Stimulated activated naive B cell treated with anti-CD40 and anti-IgM and Interleukin-4, amounts not matched to agents 10 μg/mL and 1 μg/mL and 100 μg/mL, for 72 hours (primary cell): ENCODE measurements around the gene GDI1.

Experiments
- ATAC-seq, 2 donors: fragments of 150-1000 bp; cut with Tn5 transposase; replicated peaks; 2 replicates each; pipeline ENCODE4 v1.10.0; 2021; ENCODE audit warnings: moderate library complexity in 1 of 2
- DNase-seq: peaks from one replicate; pipeline ENCODE4 v3.0.0; 2021
- H3K27ac Mint-ChIP-seq: one replicate; pipeline ENCODE4 v1.8.0; 2022; ENCODE audit warnings: mild to moderate bottlenecking, mixed read lengths
- H3K27me3 Mint-ChIP-seq, 2 donors: one replicate each; pipeline ENCODE4 v1.8.0; 2022; ENCODE audit warnings: mixed read lengths in 2 of 2
- H3K36me3 Mint-ChIP-seq, 2 donors: one replicate each; pipeline ENCODE4 v1.8.0; 2022; ENCODE audit warnings: mixed read lengths in 2 of 2, mild to moderate bottlenecking in 1 of 2
- H3K4me1 Mint-ChIP-seq, 2 donors: one replicate each; pipeline ENCODE4 v1.8.0; 2022; ENCODE audit warnings: mixed read lengths in 2 of 2, mild to moderate bottlenecking in 1 of 2
- H3K4me3 Mint-ChIP-seq, 2 donors: one replicate each; pipeline ENCODE4 v1.8.0; 2022; ENCODE audit warnings: mild to moderate bottlenecking in 2 of 2, mixed read lengths in 2 of 2, moderate library complexity in 1 of 2
- H3K9me3 Mint-ChIP-seq, 2 donors: one replicate each; pipeline ENCODE4 v1.8.0; 2022; ENCODE audit warnings: mixed read lengths in 2 of 2, mild to moderate bottlenecking in 1 of 2

Gene GDI1

DNA sequence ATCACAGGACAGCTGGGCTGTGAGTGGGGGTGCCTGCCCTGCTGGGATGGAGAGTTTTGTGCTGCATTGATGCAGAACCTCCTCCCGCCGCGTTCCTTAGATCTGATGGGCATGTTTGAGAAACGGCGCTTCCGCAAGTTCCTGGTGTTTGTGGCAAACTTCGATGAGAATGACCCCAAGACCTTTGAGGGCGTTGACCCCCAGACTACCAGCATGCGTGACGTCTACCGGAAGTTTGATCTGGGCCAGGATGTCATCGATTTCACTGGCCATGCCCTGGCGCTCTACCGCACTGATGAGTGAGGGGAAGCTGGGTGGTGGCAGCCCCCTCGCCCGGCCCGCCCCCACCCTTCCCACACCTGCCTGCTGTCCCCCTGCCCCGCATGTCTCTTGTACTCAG lies 2.9 kb downstream of the GDI1 start:
- H3K9me3 Mint-ChIP-seq = peaks cover 0 to 4% of the 10 kb centered on the region in 2 donors
- DNase-seq = no peak
- H3K4me1 Mint-ChIP-seq = peaks cover 7 to 12% of the 10 kb centered on the region in 2 donors
- H3K36me3 Mint-ChIP-seq = peaks cover 3 to 38% of the 10 kb centered on the region in 2 donors
- no peaks in the 10 kb centered on the region for H3K27me3 Mint-ChIP-seq
- ATAC-seq = no peak
- no peak overlapping the region for H3K4me3 Mint-ChIP-seq
- H3K27ac Mint-ChIP-seq = no peak overlapping the region

DNA sequence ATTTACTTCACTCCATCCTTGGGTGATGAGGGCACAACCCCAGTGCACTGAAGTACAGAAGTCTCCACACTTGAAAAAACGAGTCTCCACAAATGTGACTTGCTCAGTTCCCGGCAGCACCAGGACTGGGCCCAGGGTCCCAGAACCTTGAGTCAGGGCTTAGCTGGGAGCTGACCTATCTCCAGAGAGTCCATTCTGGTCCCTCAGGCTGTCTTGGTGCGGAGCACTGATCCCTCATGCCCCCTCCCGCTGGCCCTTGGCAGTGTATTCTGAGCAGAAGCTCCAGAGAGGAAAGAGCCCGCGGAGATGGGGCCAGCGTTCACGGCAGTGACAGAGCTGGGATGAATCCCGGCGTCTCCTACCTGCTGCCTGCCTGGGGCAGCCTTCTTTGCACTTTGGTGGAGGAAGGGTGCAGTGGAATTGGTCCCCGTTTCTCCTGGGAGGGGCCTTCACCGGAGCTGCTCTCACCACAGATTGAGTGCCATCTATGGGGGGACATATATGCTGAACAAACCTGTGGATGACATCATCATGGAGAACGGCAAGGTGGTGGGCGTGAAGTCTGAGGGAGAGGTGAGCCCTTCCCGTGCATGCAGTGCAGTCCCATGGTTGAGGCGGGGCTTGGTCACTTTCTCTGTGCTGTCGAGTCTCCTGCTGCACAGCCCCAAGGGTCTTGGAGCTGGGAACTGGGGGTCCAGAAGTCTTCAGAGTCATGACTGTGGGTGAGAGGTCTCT lies 3.8 kb downstream of the GDI1 start:
- Mint-ChIP-seq H3K9me3 (peaks cover 0 to 4% of the 10 kb centered on the region in 2 donors), H3K4me3 (no peak overlapping the region), H3K36me3 (peaks cover 3 to 30% of the 10 kb centered on the region in 2 donors), H3K27me3 (no peaks in the 10 kb centered on the region), H3K27ac (no peak overlapping the region), H3K4me1 (peaks cover 7 to 10% of the 10 kb centered on the region in 2 donors)
- DNase-seq (no peak), ATAC-seq (no peak)

DNA sequence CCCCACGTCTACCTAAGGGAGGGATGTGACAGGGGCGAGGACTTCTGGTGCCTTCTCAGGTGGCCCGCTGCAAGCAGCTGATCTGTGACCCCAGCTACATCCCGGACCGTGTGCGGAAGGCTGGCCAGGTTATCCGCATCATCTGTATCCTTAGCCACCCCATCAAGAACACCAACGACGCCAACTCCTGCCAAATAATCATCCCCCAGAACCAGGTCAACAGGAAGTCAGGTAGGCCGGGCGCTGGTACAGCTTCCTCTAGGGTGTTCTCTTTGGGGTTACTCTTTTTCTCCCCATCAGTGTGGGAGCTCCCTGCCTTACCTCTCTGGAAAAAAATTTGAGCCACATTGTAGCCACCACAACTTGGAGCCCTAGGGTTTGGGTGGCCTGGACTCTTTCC lies 4.6 kb downstream of the GDI1 start:
- no peak for DNase-seq
- no peak for ATAC-seq
- peaks cover 0 to 4% of the 10 kb centered on the region in 2 donors for H3K9me3 Mint-ChIP-seq
- no peak overlapping the region for H3K27ac Mint-ChIP-seq
- no peak overlapping the region for H3K4me3 Mint-ChIP-seq
- no peaks in the 10 kb centered on the region for H3K27me3 Mint-ChIP-seq
- peaks cover 10 to 14% of the 10 kb centered on the region in 2 donors for H3K4me1 Mint-ChIP-seq
- peaks cover 6 to 29% of the 10 kb centered on the region in 2 donors for H3K36me3 Mint-ChIP-seq

DNA sequence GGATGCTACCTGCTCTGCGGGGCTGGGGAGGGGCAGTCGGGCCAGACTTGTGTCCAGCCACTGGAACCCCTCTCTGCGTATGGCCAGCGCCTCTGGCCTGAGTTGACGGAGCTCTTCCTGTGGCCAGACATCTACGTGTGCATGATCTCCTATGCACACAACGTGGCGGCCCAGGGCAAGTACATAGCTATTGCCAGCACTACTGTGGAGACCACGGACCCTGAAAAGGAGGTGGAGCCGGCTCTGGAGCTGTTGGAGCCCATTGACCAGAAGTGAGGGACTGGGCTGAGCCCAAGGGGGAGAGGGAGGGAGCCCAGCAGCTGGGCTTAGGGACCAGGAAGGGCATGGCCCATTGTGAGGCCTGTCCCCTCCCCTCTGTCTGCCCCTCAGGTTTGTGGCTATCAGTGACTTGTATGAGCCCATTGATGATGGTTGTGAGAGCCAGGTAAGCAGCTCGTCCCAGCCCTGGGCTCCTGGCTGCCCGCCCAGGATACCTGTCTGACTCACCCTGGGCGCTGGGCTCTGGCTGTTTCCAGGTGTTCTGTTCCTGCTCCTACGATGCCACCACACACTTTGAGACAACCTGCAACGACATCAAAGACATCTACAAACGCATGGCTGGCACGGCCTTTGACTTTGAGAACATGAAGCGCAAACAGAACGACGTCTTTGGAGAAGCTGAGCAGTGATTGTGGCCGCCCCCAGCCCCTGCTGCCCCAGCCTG lies 5.2 kb downstream of the GDI1 start:
- peaks cover 13 to 20% of the 10 kb centered on the region in 2 donors for H3K4me1 Mint-ChIP-seq

DNA sequence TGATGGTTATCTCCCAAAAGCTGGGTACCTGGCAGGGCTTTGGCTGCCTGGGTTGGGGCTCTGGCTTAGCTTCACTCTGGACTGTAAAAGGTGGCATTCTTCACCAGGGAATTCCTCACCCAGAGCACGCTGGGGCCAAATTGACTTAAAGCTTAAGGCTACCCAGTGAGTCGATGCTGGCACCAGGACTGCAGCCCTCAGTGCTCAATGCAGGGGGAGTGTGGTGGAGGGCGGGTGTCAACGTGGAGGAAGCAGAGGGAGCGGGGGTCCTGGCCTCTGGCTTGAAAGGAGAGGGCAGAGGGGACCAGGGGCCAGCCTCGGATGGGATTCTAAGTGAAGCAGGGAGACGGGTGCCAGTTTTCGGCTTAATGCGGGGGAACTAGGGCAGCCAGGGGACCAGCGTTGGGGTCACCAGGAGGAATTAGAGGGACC lies 6.5 kb downstream of the GDI1 start:
- ATAC-seq = peak; percentile 4 to 24
- Mint-ChIP-seq H3K27me3 (no peaks in the 10 kb centered on the region), H3K36me3 (peaks cover 11 to 35% of the 10 kb centered on the region in 2 donors), H3K9me3 (no peaks in the 10 kb centered on the region), H3K4me1 (peaks cover 16 to 23% of the 10 kb centered on the region in 2 donors), H3K27ac (peak overlapping the region; percentile 86), H3K4me3 (peak overlapping the region; percentile 80 to 81)
- no peak for DNase-seq

More for the DNA sequence above, 5.2 kb downstream of the GDI1 start:
- no peak overlapping the region for H3K27ac Mint-ChIP-seq
- ATAC-seq = no peak
- no peak overlapping the region for H3K4me3 Mint-ChIP-seq
- no peaks in the 10 kb centered on the region for H3K27me3 Mint-ChIP-seq
- peaks cover 9 to 34% of the 10 kb centered on the region in 2 donors for H3K36me3 Mint-ChIP-seq
- peaks cover 0 to 4% of the 10 kb centered on the region in 2 donors for H3K9me3 Mint-ChIP-seq
- no peak for DNase-seq

DNA sequence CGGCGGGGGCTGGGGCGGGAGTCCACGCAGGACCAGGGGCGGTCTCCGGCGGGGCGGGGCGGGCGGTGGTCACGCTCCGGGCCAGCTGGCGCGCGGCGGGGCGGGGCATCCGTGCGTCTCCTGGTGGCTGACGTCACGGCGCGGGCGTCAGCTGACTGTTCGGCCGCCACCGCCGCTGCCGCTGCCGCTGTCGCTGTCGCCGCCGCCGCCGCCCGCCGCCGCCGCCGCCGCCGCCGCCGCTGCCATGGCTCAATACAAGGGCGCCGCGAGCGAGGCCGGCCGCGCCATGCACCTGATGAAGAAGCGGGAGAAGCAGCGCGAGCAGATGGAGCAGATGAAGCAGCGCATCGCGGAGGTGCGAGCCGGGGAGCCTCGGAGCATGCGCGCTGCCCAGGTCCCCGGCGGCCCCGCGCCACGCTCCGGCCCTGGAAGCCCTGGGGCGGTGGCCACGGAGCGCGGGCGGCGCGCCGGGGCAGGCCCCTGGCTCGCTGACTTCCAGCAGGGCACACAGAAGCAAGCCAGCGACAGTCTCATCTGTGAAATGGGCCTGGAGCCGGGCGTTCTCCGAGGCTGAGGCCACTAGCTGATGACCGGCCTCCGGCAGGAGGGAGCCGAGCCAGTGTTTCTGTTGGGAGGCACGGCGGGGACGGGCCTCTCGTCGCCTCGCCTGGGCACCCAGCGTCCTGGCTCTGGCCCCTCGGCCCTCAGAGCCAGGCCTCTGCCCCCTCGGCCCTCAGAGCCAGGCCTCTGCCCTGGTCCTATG lies 7.2 kb downstream of the GDI1 start, which contains the start of gene FAM50A:
Gene FAM50A (plus strand): TSS at position 150 of the 763 bp plus-strand sequence. CDS start 95 bp downstream, at position 245.
- DNase-seq (peak; percentile 57), ATAC-seq (peak; percentile 88 to 96)
- H3K9me3 Mint-ChIP-seq = no peaks in the 10 kb centered on the region
- H3K27ac Mint-ChIP-seq = peak within 1 kb of the TSS; percentile 88
- H3K4me3 Mint-ChIP-seq = peak within 1 kb of the TSS; percentile 81 to 83
- H3K27me3 Mint-ChIP-seq = no peaks in the 10 kb centered on the region
- peaks cover 16 to 23% of the 10 kb centered on the region in 2 donors for H3K4me1 Mint-ChIP-seq
- peaks cover 12 to 34% of the 10 kb centered on the region in 2 donors for H3K36me3 Mint-ChIP-seq

DNA sequence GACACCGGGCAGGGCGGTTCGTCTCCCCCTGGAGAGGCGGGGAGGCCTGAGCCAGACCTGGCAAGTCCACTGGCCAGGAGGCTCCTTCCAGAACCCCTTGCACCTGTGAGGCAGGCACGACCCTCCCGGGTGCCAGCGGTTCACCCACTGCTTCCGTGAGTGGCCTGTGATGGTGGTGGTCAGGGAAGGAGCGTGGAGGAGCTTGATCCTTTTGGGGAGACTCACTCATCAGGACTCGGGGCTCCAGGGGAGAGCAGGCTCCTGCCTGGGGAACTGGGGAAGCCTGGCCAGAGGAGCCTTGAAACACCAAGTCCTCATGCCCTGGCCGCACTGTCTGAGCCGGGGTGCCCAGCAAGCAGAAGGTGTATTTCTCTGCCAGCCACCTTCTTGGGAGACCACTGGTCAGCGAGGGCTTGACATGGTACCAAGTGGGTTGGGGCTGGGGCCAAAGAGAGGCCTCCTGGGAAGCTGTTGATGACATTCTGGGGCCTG lies 7.8 kb downstream of the GDI1 start:
- Mint-ChIP-seq H3K4me3 (peak overlapping the region; percentile 77 to 83), H3K36me3 (peaks cover 13 to 34% of the 10 kb centered on the region in 2 donors), H3K4me1 (peaks cover 16 to 23% of the 10 kb centered on the region in 2 donors), H3K27me3 (no peaks in the 10 kb centered on the region), H3K9me3 (no peaks in the 10 kb centered on the region), H3K27ac (peak overlapping the region; percentile 25)
- DNase-seq (no peak), ATAC-seq (no peak)

DNA sequence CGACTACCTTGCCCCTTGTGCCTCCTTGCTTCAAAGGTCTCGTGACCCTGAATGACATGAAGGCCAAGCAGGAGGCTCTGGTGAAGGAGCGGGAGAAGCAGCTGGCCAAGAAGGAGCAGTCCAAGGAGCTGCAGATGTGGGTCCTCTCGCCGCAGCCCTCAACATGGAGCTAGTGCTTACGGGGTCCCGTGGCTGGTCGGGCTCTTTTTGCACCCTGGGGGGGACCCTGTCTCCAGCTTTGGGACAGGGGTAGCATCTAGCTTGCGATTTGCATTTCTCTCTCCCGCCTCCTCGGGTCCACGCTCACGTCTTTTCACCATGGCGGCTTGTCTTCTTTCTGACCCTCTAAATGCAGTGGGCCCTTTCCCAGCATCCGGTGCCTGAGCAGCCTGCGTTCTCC lies 8.8 kb downstream of the GDI1 start:
- ATAC-seq (no peak), DNase-seq (no peak)
- Mint-ChIP-seq H3K9me3 (no peaks in the 10 kb centered on the region), H3K27me3 (no peaks in the 10 kb centered on the region), H3K4me1 (peaks cover 15 to 23% of the 10 kb centered on the region in 2 donors), H3K36me3 (peaks cover 17 to 26% of the 10 kb centered on the region in 2 donors), H3K4me3 (peak overlapping the region; percentile 44 to 47), H3K27ac (peak overlapping the region; percentile 80)

DNA sequence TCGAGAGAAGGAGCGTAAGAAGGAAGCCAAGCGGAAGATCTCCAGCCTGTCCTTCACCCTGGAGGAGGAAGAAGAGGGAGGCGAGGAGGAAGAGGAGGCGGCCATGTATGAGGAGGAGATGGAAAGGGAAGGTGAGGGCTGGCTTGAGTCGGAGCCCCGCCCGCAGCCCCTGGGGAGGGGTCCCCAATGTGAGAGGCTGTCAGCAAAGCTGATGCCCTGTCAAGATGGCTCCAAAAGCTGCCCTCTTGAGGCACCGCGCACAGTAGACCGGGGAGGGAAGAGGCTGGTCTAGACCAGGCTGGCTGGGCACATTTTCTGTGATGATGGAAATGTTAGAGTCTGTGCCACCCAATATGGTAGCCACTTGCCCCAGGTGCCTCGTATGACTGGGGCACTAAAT lies 9.5 kb downstream of the GDI1 start:
- no peaks in the 10 kb centered on the region for H3K9me3 Mint-ChIP-seq
- H3K27me3 Mint-ChIP-seq = no peaks in the 10 kb centered on the region
- peaks cover 15 to 23% of the 10 kb centered on the region in 2 donors for H3K4me1 Mint-ChIP-seq
- ATAC-seq (no peak), DNase-seq (no peak)
- peak overlapping the region; percentile 20 for H3K27ac Mint-ChIP-seq
- H3K36me3 Mint-ChIP-seq = peaks cover 17 to 22% of the 10 kb centered on the region in 2 donors
- H3K4me3 Mint-ChIP-seq = peak overlapping the region in 1 of 2 donors; percentile 47

DNA sequence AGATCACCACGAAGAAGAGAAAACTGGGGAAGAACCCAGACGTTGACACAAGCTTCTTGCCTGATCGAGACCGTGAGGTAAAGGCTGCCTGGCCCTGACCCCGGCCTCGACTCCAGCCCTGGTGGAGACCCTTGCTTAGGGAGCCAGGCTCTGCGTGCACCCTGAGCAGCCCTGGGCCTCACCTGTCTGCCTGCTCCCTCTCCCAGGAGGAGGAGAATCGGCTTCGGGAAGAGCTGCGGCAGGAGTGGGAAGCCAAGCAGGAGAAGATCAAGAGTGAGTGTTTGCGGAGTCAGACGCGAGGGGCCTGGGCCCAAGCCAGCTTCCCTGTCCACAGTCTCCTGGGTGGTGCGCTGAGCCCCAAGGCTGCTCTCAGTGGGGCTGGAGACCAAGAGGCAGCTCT lies 11.5 kb downstream of the GDI1 start:
- no peak overlapping the region for H3K27ac Mint-ChIP-seq
- peaks cover 14 to 18% of the 10 kb centered on the region in 2 donors for H3K4me1 Mint-ChIP-seq
- H3K36me3 Mint-ChIP-seq = peaks cover 19 to 20% of the 10 kb centered on the region in 2 donors
- no peak for ATAC-seq
- H3K4me3 Mint-ChIP-seq = no peak overlapping the region
- H3K9me3 Mint-ChIP-seq = no peaks in the 10 kb centered on the region
- no peak for DNase-seq
- H3K27me3 Mint-ChIP-seq = no peaks in the 10 kb centered on the region

DNA sequence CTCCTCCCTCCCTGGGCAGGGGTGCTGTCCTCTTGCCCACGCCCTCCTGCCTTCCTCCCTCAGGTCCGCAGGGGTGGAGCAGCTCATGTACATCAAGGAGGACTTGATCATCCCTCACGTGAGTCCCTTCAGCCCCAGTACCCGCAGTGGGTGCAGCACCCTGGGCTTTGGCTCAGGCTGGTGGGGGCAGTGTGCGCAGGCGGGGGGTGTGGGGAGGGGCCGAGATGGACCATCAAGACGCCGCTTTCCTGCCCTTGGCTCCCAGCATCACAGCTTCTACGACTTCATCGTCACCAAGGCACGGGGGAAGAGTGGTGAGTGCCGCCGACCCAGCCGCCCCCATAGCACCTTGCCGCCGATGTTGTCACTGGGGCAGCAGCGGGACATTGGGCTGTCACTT lies 12.7 kb downstream of the GDI1 start:
- no peak for ATAC-seq
- peaks cover 12 to 15% of the 10 kb centered on the region in 2 donors for H3K4me1 Mint-ChIP-seq
- H3K27ac Mint-ChIP-seq = no peak overlapping the region
- H3K36me3 Mint-ChIP-seq = peaks cover 23 to 24% of the 10 kb centered on the region in 2 donors
- no peak overlapping the region for H3K4me3 Mint-ChIP-seq
- H3K27me3 Mint-ChIP-seq = no peaks in the 10 kb centered on the region
- DNase-seq = no peak
- peaks cover 0 to 4% of the 10 kb centered on the region in 2 donors for H3K9me3 Mint-ChIP-seq

DNA sequence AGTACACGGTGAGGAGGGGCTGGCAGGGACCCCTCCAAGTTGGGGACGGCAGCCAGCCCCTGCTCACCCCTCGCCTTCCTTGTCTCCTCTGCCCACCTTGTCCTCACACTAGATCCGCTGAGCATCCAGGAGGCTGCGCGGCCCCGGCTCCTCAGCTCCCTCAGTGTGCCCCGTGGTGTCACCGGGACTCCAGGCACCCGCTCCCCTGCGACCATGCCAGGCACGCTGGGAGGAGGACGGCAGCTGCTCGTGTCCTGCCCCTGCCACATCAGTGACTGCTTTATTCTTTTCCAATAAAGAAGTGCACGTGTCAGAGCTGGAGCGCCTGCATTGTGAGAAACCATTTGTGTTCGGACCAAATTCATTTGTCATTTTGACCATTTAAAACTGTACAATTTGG lies 13.4 kb downstream of the GDI1 start:
- Mint-ChIP-seq H3K9me3 (peaks cover 0 to 5% of the 10 kb centered on the region in 2 donors), H3K4me3 (no peak overlapping the region), H3K36me3 (peaks cover 25 to 26% of the 10 kb centered on the region in 2 donors), H3K27me3 (no peaks in the 10 kb centered on the region), H3K27ac (no peak overlapping the region), H3K4me1 (peaks cover 12 to 15% of the 10 kb centered on the region in 2 donors)
- ATAC-seq = no peak
- DNase-seq = no peak

DNA sequence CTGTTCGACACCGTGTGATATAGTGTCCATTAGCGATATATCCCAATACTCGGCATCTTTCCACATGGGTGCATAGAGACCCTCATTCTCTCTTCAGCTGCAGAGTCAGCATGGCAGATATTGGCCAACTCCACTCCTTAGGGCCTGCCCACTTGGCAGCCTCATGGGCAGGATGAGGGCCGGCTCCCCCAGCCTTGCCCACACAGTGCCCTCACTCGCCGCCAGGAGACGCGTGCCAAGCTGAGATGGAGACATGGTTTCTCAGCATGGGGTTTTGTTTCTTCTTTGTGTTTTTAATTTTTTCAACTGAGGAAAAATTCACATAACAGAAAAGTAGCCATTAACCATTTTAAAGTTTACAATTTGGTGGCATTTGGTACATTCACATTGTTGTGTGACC lies 15.9 kb downstream of the GDI1 start:
- Mint-ChIP-seq H3K4me1 (peaks cover 0 to 2% of the 10 kb centered on the region in 2 donors), H3K27ac (no peak overlapping the region), H3K9me3 (peaks cover 0 to 5% of the 10 kb centered on the region in 2 donors), H3K36me3 (peaks cover 9 to 18% of the 10 kb centered on the region in 2 donors), H3K27me3 (no peaks in the 10 kb centered on the region), H3K4me3 (no peak overlapping the region)
- DNase-seq (no peak), ATAC-seq (no peak)
